Spleen (tissue), 11 donors: ENCODE measurements around the gene FNDC1. TPM values are rescaled to one million over a fixed set of nuclear protein-coding genes. Genes with fewer than 3 reads are reported as not detected.

Experiments
- DNase-seq: peaks from one replicate; pipeline ENCODE4 v3.0.0-alpha.2; 2020
- H3K27ac ChIP-seq, 8 donors: fragments of 200-600 bp; sonication (generic) in 7 of 8; 1 replicate in 4 of 8; 2 replicates in 4 of 8; pipeline versions ENCODE4 v1.5.0 to v1.8.0; 2016 to 2021; ENCODE audit warnings: inconsistent platforms in 4 of 8, mild to moderate bottlenecking in 4 of 8, moderate library complexity in 1 of 8
- H3K27me3 ChIP-seq, 7 donors: fragments of 200-600 bp; sonication (generic) in 6 of 7; replicated peaks in 1 of 7; 1 replicate in 4 of 7; 2 replicates in 3 of 7; pipeline versions ENCODE4 v1.5.0 to v1.8.0; 2016 to 2021; ENCODE audit warnings: inconsistent platforms in 3 of 7, mild to moderate bottlenecking in 1 of 7
- H3K36me3 ChIP-seq, 6 donors: fragments of 200-600 bp; sonication (generic) in 5 of 6; 1 replicate in 4 of 6; 2 replicates in 2 of 6; pipeline versions ENCODE4 v1.5.0 to v1.8.0; 2016 to 2021; ENCODE audit warnings: inconsistent platforms in 2 of 6
- H3K4me1 ChIP-seq, 6 donors: fragments of 200-600 bp; sonication (generic) in 5 of 6; 1 replicate in 3 of 6; 2 replicates in 3 of 6; pipeline versions ENCODE4 v1.5.0 to v1.8.0; 2016 to 2021; ENCODE audit warnings: inconsistent platforms in 3 of 6
- H3K4me3 ChIP-seq, 8 donors: fragments of 200-600 bp; sonication (generic) in 7 of 8; 1 replicate in 4 of 8; 2 replicates in 4 of 8; pipeline versions ENCODE4 v1.5.0 to v1.8.0; 2016 to 2021; ENCODE audit warnings: inconsistent platforms in 4 of 8, mild to moderate bottlenecking in 4 of 8, moderate library complexity in 2 of 8
- H3K9me3 ChIP-seq, 8 donors: fragments of 200-600 bp; sonication (generic) in 7 of 8; 1 replicate in 4 of 8; 2 replicates in 4 of 8; pipeline versions ENCODE4 v1.5.0 to v1.8.0; 2016 to 2021; ENCODE audit warnings: inconsistent platforms in 4 of 8
- POLR2A ChIP-seq, 3 donors: fragments of 450-650 bp; IDR thresholded peaks; one replicate each; pipeline ENCODE4 v1.5.1; 2017; ENCODE audit warnings: antibody characterized with exemption in 3 of 3, mild to moderate bottlenecking in 1 of 3
- POLR2AphosphoS5 ChIP-seq, 3 donors: sonication (generic); formaldehyde crosslinking; IDR thresholded peaks; one replicate each; pipeline ENCODE4 v1.5.1; 2017; ENCODE audit warnings: antibody characterized with exemption in 3 of 3
- WGBS, 5 donors: extraction: QIAGEN DNeasy Blood & Tissue Kit in 3 of 5; methylation state at CpG; one replicate each; pipeline versions ENCODE4 v1.1.5 to v1.1.7; 2013 to 2018; 5-methylcytosine and 5-hydroxymethylcytosine counted together
- intact Hi-C: fragments of 100-400 bp; cut with DNase I; formaldehyde crosslinking; loops from one replicate; pipeline ENCODE4 v1.15.0; 2023; ENCODE audit warnings: low total_unique reads
- polyA plus RNA-seq, 3 donors: library from polyadenylated mRNA; stranded (reverse); fragments of 200-250 nt; gene quantifications; one replicate each; pipeline ENCODE4 v1.2.1, GENCODE V29; 2013
- total RNA-seq, 7 donors: library from RNA; depleted of rRNA in 3 of 7; stranded (reverse); fragments of >200 nt in 3 of 7; fragmentation: NEBNext Ultra II Directional in 4 of 7; extraction: Animal tissue kit (Norgen Biotek cat#: 25700) in 4 of 7; gene quantifications; one replicate each; pipeline versions ENCODE4 v1.1.0 to v1.2.1, GENCODE V29; 2016 to 2021
- TF ChIP-seq, protein P1 (sequence below), 11 experiments: fragments of 200-600 bp in 7 of 11; fragments of 450-650 bp in 4 of 11; sonication (generic) in 4 of 11; IDR thresholded peaks in 8 of 11; conservative IDR thresholded peaks in 3 of 11; 1 replicate in 7 of 11; 2 replicates in 4 of 11; pipeline versions ENCODE4 v1.4.0 to v1.8.0; 2016 to 2021; ENCODE audit warnings: antibody characterized with exemption in 11 of 11, inconsistent platforms in 4 of 11, mild to moderate bottlenecking in 1 of 11
- donor health status: healthy with polysubstance abuse.
- donor health status: DM: no; HTN: no; CAD: no; lungs with moderate emphysema.
- donor health status: DM: no; HTN: no; CAD: no.
- donor health status: Bipolar disorder and iron deficiency.
- donor health status: healthy.
- donor health status: DM: no; HTN: no; CAD: no.
- donor health status: DM: yes; HTN: yes; CAD: no.

The FNDC1 gene
- total and polyA plus RNA-seq, 10 donors, result 0.03 to 1.2 (median 0.29) TPM

DNA sequence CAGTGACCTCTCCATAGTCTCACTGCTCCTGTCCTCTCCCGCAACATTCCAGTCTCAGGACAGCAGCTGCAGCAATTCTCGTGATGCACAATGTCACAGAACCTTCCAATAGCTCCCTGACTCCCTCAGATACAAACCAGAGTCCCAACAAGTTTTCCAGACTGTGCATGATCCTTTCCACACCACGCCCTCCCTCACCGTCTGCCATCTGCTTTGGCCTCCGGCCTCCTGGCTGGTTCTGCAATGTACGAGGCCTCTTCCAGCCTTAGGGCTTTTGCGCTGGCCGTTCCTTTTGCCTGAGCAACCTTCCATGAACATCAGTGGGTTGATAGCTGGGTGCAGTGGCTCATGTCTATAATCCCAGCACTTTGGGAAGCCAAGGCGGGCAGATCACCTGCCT is 9.6 kb downstream of the FNDC1 start:
- Histone ChIP-seq H3K4me3 (no peak overlapping the region), H3K36me3 (no peaks in the 10 kb centered on the region), H3K27ac (no peak overlapping the region), H3K9me3 (no peaks in the 10 kb centered on the region), H3K27me3 (peaks cover 0 to 12% (median 8%) of the 10 kb centered on the region in 7 donors), H3K4me1 (peaks cover 0 to 8% (median 5%) of the 10 kb centered on the region in 6 donors)
- DNase-seq, result no peak
- TF ChIP-seq, protein P1, sequence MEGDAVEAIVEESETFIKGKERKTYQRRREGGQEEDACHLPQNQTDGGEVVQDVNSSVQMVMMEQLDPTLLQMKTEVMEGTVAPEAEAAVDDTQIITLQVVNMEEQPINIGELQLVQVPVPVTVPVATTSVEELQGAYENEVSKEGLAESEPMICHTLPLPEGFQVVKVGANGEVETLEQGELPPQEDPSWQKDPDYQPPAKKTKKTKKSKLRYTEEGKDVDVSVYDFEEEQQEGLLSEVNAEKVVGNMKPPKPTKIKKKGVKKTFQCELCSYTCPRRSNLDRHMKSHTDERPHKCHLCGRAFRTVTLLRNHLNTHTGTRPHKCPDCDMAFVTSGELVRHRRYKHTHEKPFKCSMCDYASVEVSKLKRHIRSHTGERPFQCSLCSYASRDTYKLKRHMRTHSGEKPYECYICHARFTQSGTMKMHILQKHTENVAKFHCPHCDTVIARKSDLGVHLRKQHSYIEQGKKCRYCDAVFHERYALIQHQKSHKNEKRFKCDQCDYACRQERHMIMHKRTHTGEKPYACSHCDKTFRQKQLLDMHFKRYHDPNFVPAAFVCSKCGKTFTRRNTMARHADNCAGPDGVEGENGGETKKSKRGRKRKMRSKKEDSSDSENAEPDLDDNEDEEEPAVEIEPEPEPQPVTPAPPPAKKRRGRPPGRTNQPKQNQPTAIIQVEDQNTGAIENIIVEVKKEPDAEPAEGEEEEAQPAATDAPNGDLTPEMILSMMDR (IDR thresholded peaks at IDR 0.05 in 8 of 11, conservative IDR thresholded peaks at IDR 0.05 in 3 of 11), result no peak
- TF ChIP-seq POLR2A (IDR thresholded peaks at IDR 0.05), result no peak
- WGBS, 5 donors, result 89 to 92% (median 90%) methylated on average over 8 to 9 of the region's 9 CpGs
- intact Hi-C loops, result loop anchor here (5.0 kb wide), 1 partner anchor 473 kb away; no protein-coding TSS in a partner anchor

DNA sequence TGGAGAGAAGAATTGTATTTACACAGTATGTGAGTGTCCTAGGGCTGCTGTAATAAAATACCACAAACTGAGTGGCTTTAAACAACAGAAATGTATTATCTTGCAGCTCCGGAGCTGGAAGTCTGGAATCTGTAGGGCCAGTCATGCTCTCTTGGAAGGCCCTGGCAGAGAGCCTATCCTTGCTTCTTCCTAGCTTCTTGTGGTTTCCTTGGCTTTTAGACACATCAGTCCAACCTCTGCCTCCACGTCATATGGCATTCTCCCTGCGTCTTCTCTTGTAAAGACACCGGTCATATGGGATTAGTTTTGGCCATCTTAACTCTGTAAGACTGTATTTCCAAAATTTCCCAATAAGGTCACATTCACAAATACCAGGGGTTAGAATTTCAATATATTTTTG is 10.8 kb downstream of the FNDC1 start:
- Histone ChIP-seq H3K36me3 (no peaks in the 10 kb centered on the region), H3K27ac (no peak overlapping the region), H3K9me3 (peaks cover 0 to under 1% (median 0%) of the 10 kb centered on the region in 8 donors), H3K4me3 (no peak overlapping the region), H3K4me1 (no peaks in the 10 kb centered on the region), H3K27me3 (peaks cover 0 to under 1% (median 0%) of the 10 kb centered on the region in 7 donors)
- intact Hi-C loops, result no loop called here
- no peak for DNase-seq
- 75 to 93% (median 87%) methylated on average over 4 of the region's 4 CpGs for WGBS, 5 donors
- TF ChIP-seq POLR2AphosphoS5 (IDR thresholded peaks at IDR 0.05) (no peak), POLR2A (IDR thresholded peaks at IDR 0.05) (no peak)
- TF ChIP-seq, protein P1 (IDR thresholded peaks at IDR 0.05 in 8 of 11, conservative IDR thresholded peaks at IDR 0.05 in 3 of 11), result no peak

GRCh38 chr6:159181914-159182313 is 12.7 kb downstream of the FNDC1 start:
- Histone ChIP-seq H3K27me3 (peaks cover 0 to 2% (median 0%) of the 10 kb centered on the region in 7 donors), H3K27ac (no peak overlapping the region), H3K36me3 (no peaks in the 10 kb centered on the region), H3K4me1 (no peaks in the 10 kb centered on the region), H3K9me3 (peaks cover 0 to 11% (median 7%) of the 10 kb centered on the region in 8 donors), H3K4me3 (no peak overlapping the region)
- DNase-seq, result no peak
- intact Hi-C loops, result no loop called here
- TF ChIP-seq, protein P1 (IDR thresholded peaks at IDR 0.05 in 8 of 11, conservative IDR thresholded peaks at IDR 0.05 in 3 of 11), result no peak
- TF ChIP-seq POLR2AphosphoS5 (IDR thresholded peaks at IDR 0.05), result no peak
- 88 to 99% (median 94%) methylated on average over 2 of the region's 2 CpGs for WGBS, 5 donors

DNA sequence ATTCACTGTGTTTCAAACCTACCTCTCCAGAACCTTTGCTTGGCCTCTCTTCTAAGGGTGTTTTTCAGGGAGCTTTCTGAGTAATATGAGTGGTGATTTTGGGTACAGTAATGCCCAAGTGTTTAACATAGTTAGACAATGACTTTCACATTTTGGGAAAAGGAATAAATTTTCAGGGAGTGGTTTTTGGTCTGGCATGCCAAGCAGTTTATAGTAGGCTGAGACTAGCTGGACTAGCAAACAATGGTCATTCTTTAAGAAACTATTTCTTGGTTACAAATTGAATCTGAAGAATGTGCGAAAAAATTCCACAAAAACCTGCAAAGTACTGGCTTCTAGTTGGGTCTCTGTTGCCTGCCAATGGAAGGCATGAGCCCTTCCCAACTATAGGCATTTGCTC is 15.4 kb downstream of the FNDC1 start:
- no peaks in the 10 kb centered on the region for H3K36me3 ChIP-seq
- H3K9me3 ChIP-seq, result peaks cover 0 to 11% (median 7%) of the 10 kb centered on the region in 8 donors
- intact Hi-C loops, result no loop called here
- DNase-seq, result no peak
- no peaks in the 10 kb centered on the region for H3K4me1 ChIP-seq
- 83 to 93% (median 85%) methylated on average over 1 of the region's 1 CpG for WGBS, 5 donors
- H3K4me3 ChIP-seq, result no peak overlapping the region
- H3K27ac ChIP-seq, result no peak overlapping the region
- TF ChIP-seq, protein P1 (IDR thresholded peaks at IDR 0.05 in 8 of 11, conservative IDR thresholded peaks at IDR 0.05 in 3 of 11), result no peak
- TF ChIP-seq POLR2A (IDR thresholded peaks at IDR 0.05), result no peak
- TF ChIP-seq POLR2AphosphoS5 (IDR thresholded peaks at IDR 0.05), result no peak
- peaks cover 0 to 4% (median 0%) of the 10 kb centered on the region in 7 donors for H3K27me3 ChIP-seq
